DND-41 (cell line): ENCODE measurements around the gene SNX19.

Experiments
- ATAC-seq: fragments of 200-7000 bp; cut with Tn5 transposase; 3 replicates; pipeline ENCODE4 v1.9.1; 2021; ENCODE audit warnings: low read depth; ENCODE audit not compliant: insufficient read depth
- DNase-seq: peaks from one replicate; pipeline ENCODE4 v3.0.0-alpha.2; 2020
- H2AFZ ChIP-seq: 2 replicates; pipeline ENCODE4 v1.6.0; 2012; ENCODE audit warnings: low read depth, low read length
- H3K27ac ChIP-seq: 2 replicates; pipeline ENCODE4 v1.5.1; 2012; ENCODE audit warnings: low read length, inconsistent platforms
- H3K27me3 ChIP-seq: fragments of 200-600 bp; sonication (generic); 2 replicates; pipeline ENCODE4 v1.6.0; 2012; ENCODE audit warnings: low read length, mild to moderate bottlenecking, inconsistent platforms; ENCODE audit not compliant: insufficient read depth, poor library complexity
- H3K36me3 ChIP-seq: 2 replicates; pipeline ENCODE4 v1.5.1; 2012; ENCODE audit warnings: low read length, inconsistent platforms; ENCODE audit not compliant: insufficient read depth
- H3K4me1 ChIP-seq: 2 replicates; pipeline ENCODE4 v1.5.1; 2012; ENCODE audit warnings: mild to moderate bottlenecking, low read length; ENCODE audit not compliant: insufficient read depth
- H3K4me2 ChIP-seq: 2 replicates; pipeline ENCODE4 v1.6.0; 2012; ENCODE audit warnings: mild to moderate bottlenecking, moderate library complexity, low read length, inconsistent platforms; ENCODE audit not compliant: insufficient read depth
- H3K4me3 ChIP-seq, 2 experiments: fragments of 200-600 bp in 1 of 2; shearing (Covaris generic) in 1 of 2; 2 replicates each; pipeline ENCODE4 v1.5.1; 2012 to 2016; ENCODE audit warnings: inconsistent platforms in 2 of 2, low read length in 2 of 2, mild to moderate bottlenecking in 2 of 2, low read depth in 1 of 2, moderate library complexity in 1 of 2
- H3K79me2 ChIP-seq: 2 replicates; pipeline ENCODE4 v1.6.0; 2012; ENCODE audit warnings: low read length, inconsistent platforms; ENCODE audit not compliant: insufficient read depth
- H3K9ac ChIP-seq: 2 replicates; pipeline ENCODE4 v1.6.0; 2012; ENCODE audit warnings: low read depth, mild to moderate bottlenecking, inconsistent platforms, low read length, moderate library complexity
- H3K9me3 ChIP-seq: 2 replicates; pipeline ENCODE4 v1.5.1; 2012; ENCODE audit warnings: low read length, moderate library complexity, mild to moderate bottlenecking, inconsistent platforms; ENCODE audit not compliant: insufficient read depth, severe bottlenecking
- H4K20me1 ChIP-seq: 2 replicates; pipeline ENCODE4 v1.6.0; 2012; ENCODE audit warnings: low read length; ENCODE audit not compliant: insufficient read depth
- CTCF ChIP-seq: IDR thresholded peaks from 2 replicates; pipeline ENCODE4 v1.5.1; 2012; ENCODE audit warnings: borderline replicate concordance, low read length, moderate library complexity, mild to moderate bottlenecking; ENCODE audit not compliant: poor library complexity, severe bottlenecking; ENCODE audit errors: extremely low read depth
- EZH2 ChIP-seq: IDR thresholded peaks from 3 replicates; pipeline ENCODE4 v1.6.1; 2012; ENCODE audit warnings: borderline replicate concordance, low read depth, mild to moderate bottlenecking, moderate library complexity, low read length, inconsistent platforms; ENCODE audit not compliant: severe bottlenecking

SNX19 gene

GRCh38 chr11:130865091-130865773 lies 51.0 kb downstream of the SNX19 start:
- H3K4me3 ChIP-seq: no peak overlapping the region
- no peak for ATAC-seq
- no peak for DNase-seq
- no peaks in the 10 kb centered on the region for H3K9me3 ChIP-seq
- H3K27ac ChIP-seq: no peak overlapping the region
- no peaks in the 10 kb centered on the region for H3K79me2 ChIP-seq
- no peak overlapping the region for H2AFZ ChIP-seq
- H3K4me2 ChIP-seq: no peak overlapping the region
- no peaks in the 10 kb centered on the region for H3K27me3 ChIP-seq
- H3K4me1 ChIP-seq: 0 out of 2 replicates have a peak, but pooled peaks cover 2% of the 10 kb centered on the region
- no peak overlapping the region for H3K9ac ChIP-seq
- TF ChIP-seq EZH2: no peak
- no peak for TF ChIP-seq CTCF
- peaks cover 2% of the 10 kb centered on the region; the same call in 1 of the 2 replicates for H3K36me3 ChIP-seq
- H4K20me1 ChIP-seq: peaks cover 8% of the 10 kb centered on the region; the same call in 1 of the 2 replicates

- ATAC-seq (peak; percentile 91), DNase-seq (peak; percentile 87)
- Histone ChIP-seq H3K9me3 (no peaks in the 10 kb centered on the region), H2AFZ (no peak overlapping the region), H3K27ac (no peak overlapping the region), H3K9ac (no peak overlapping the region), H3K36me3 (no peaks in the 10 kb centered on the region), H3K4me1 (0 out of 2 replicates have a peak, but pooled peaks cover 2% of the 10 kb centered on the region), H3K27me3 (no peaks in the 10 kb centered on the region), H3K79me2 (no peaks in the 10 kb centered on the region), H3K4me2 (no peak overlapping the region; the same call in 1 of the 2 replicates), H3K4me3 (no peak overlapping the region), H4K20me1 (peaks cover 8% of the 10 kb centered on the region; the same call in 1 of the 2 replicates)
- TF ChIP-seq CTCF (peak; percentile 100), EZH2 (no peak)
These were observed 54.1 kb downstream of the SNX19 start for GRCh38 chr11:130861902-130862860.

- Histone ChIP-seq H2AFZ (no peak overlapping the region), H3K36me3 (no peaks in the 10 kb centered on the region), H3K4me1 (0 out of 2 replicates have a peak, but pooled peaks cover 2% of the 10 kb centered on the region), H3K9ac (no peak overlapping the region), H4K20me1 (peaks cover 8% of the 10 kb centered on the region; the same call in 1 of the 2 replicates), H3K27ac (no peak overlapping the region), H3K4me3 (no peak overlapping the region), H3K4me2 (no peak overlapping the region), H3K79me2 (no peaks in the 10 kb centered on the region), H3K27me3 (no peaks in the 10 kb centered on the region), H3K9me3 (no peaks in the 10 kb centered on the region)
- ATAC-seq (no peak), DNase-seq (no peak)
- TF ChIP-seq CTCF: no peak
These were observed 55.0 kb downstream of the SNX19 start for GRCh38 chr11:130861283-130861682.
